ENCODE data around the gene MVD. TPM values are rescaled to one million over a fixed set of nuclear protein-coding genes. Genes with fewer than 3 reads are reported as not detected.

Gene MVD
- total RNA-seq, 3 donors from 2014 or later, result 17.4 to 21.3 (median 19.0) TPM

- H3K4me3 ChIP-seq, result no peak overlapping the region
- no peaks in the 10 kb centered on the region for H3K9me3 ChIP-seq
- H3K27me3 ChIP-seq, result peaks cover 2 to 3% of the 10 kb centered on the region in 2 donors
- intact Hi-C loops (cut with DNase I; ENCODE audit: low total_unique reads), result no loop called here
- H3K4me1 ChIP-seq, result peaks cover 0 to 12% of the 10 kb centered on the region in 2 donors
- peaks cover 8% of the 10 kb centered on the region for H3K36me3 ChIP-seq
- no peak for DNase-seq (ENCODE audit: low spot score in 2 of 2)
- TF ChIP-seq CTCF (IDR thresholded peaks at IDR 0.05), result no peak
- TF ChIP-seq POLR2AphosphoS5 (IDR thresholded peaks at IDR 0.05), result no peak
- no peak for TF ChIP-seq POLR2A (IDR thresholded peaks at IDR 0.05)
- no peak overlapping the region for H3K27ac ChIP-seq
Measured at GRCh38 chr16:88630941-88631340, 31.9 kb downstream of the MVD start.

- H3K27ac ChIP-seq, result no peak overlapping the region
- TF ChIP-seq POLR2AphosphoS5 (IDR thresholded peaks at IDR 0.05), result no peak
- H3K27me3 ChIP-seq, result no peaks in the 10 kb centered on the region
- DNase-seq (ENCODE audit: low spot score in 2 of 2), result no peak
- no peak overlapping the region for H3K4me3 ChIP-seq
- intact Hi-C loops (cut with DNase I; ENCODE audit: low total_unique reads), result no loop called here
- peaks cover 0 to 12% of the 10 kb centered on the region in 2 donors for H3K4me1 ChIP-seq
- no peaks in the 10 kb centered on the region for H3K9me3 ChIP-seq
- peaks cover 8% of the 10 kb centered on the region for H3K36me3 ChIP-seq
Measured at GRCh38 chr16:88630433-88630832, 32.5 kb downstream of the MVD start.

- H3K4me1 ChIP-seq, result peaks cover 0 to 7% of the 10 kb centered on the region in 2 donors
- peaks cover 8% of the 10 kb centered on the region for H3K36me3 ChIP-seq
- H3K4me3 ChIP-seq, result no peak overlapping the region
- DNase-seq (ENCODE audit: low spot score in 2 of 2), result no peak
- H3K27me3 ChIP-seq, result no peaks in the 10 kb centered on the region
- no peak overlapping the region for H3K27ac ChIP-seq
- intact Hi-C loops (cut with DNase I; ENCODE audit: low total_unique reads), result no loop called here
- TF ChIP-seq CTCF (IDR thresholded peaks at IDR 0.05) (no peak), POLR2AphosphoS5 (IDR thresholded peaks at IDR 0.05) (no peak), POLR2A (IDR thresholded peaks at IDR 0.05) (no peak)
- H3K9me3 ChIP-seq, result no peaks in the 10 kb centered on the region
Measured at GRCh38 chr16:88629835-88630234, 33.1 kb downstream of the MVD start.

GRCh38 chr16:88628512-88628974, 34.3 kb downstream of the MVD start:
- no peaks in the 10 kb centered on the region for H3K4me1 ChIP-seq
- peaks cover 8% of the 10 kb centered on the region for H3K36me3 ChIP-seq
- H3K27me3 ChIP-seq, result no peaks in the 10 kb centered on the region
- intact Hi-C loops (cut with DNase I; ENCODE audit: low total_unique reads), result no loop called here
- no peak overlapping the region for H3K4me3 ChIP-seq
- TF ChIP-seq CTCF (IDR thresholded peaks at IDR 0.05) (no peak), POLR2AphosphoS5 (IDR thresholded peaks at IDR 0.05) (no peak), POLR2A (IDR thresholded peaks at IDR 0.05) (no peak)
- H3K9me3 ChIP-seq, result no peaks in the 10 kb centered on the region
- no peak for DNase-seq (ENCODE audit: low spot score in 2 of 2)
- no peak overlapping the region for H3K27ac ChIP-seq

- H3K27ac ChIP-seq, result no peak overlapping the region
- no peak overlapping the region for H3K4me3 ChIP-seq
- no peaks in the 10 kb centered on the region for H3K27me3 ChIP-seq
- peaks cover 8% of the 10 kb centered on the region for H3K36me3 ChIP-seq
- no peaks in the 10 kb centered on the region for H3K9me3 ChIP-seq
- TF ChIP-seq POLR2A (IDR thresholded peaks at IDR 0.05), result no peak
- no peaks in the 10 kb centered on the region for H3K4me1 ChIP-seq
- intact Hi-C loops (cut with DNase I; ENCODE audit: low total_unique reads), result no loop called here
- DNase-seq (ENCODE audit: low spot score in 2 of 2), result no peak
Measured at GRCh38 chr16:88627531-88628411, 35.1 kb downstream of the MVD start.

GRCh38 chr16:88626646-88627045, 36.2 kb downstream of the MVD start:
- intact Hi-C loops (cut with DNase I; ENCODE audit: low total_unique reads), result no loop called here
- H3K4me1 ChIP-seq, result no peaks in the 10 kb centered on the region
- peaks cover 8% of the 10 kb centered on the region for H3K36me3 ChIP-seq

More at GRCh38 chr16:88626646-88627045, 36.2 kb downstream of the MVD start:
- Histone ChIP-seq H3K27me3 (no peaks in the 10 kb centered on the region), H3K4me3 (no peak overlapping the region), H3K9me3 (no peaks in the 10 kb centered on the region), H3K27ac (no peak overlapping the region)
- no peak for DNase-seq (ENCODE audit: low spot score in 2 of 2)
- TF ChIP-seq POLR2AphosphoS5 (IDR thresholded peaks at IDR 0.05) (no peak), CTCF (IDR thresholded peaks at IDR 0.05) (no peak), POLR2A (IDR thresholded peaks at IDR 0.05) (no peak)

All from breast epithelium (tissue), 4 donors.